MM.1S (cell line): Measurements from ENCODE around the gene ARHGAP8.

Experiments
- CTCF ChIP-seq: fragments of 300-600 bp; sonication (generic); IDR thresholded peaks from 2 replicates; pipeline ENCODE4 v1.5.1; 2016; ENCODE audit warnings: antibody characterized with exemption, low read length, mixed read lengths
- EZH2phosphoT487 ChIP-seq: fragments of 300-600 bp; sonication (generic); IDR thresholded peaks from 2 replicates; pipeline ENCODE4 v1.6.1; 2018; ENCODE audit warnings: antibody characterized with exemption, low read length

- TF ChIP-seq CTCF (no peak), EZH2phosphoT487 (no peak)
Measured at GRCh38 chr22:44891293-44891747, 138.9 kb downstream of the ARHGAP8 start.
